HepG2 (cell line): ENCODE results near the gene ISY1.

Experiments used
- AKNA ChIP-seq: sonication (generic); formaldehyde crosslinking; IDR thresholded peaks from 2 replicates; pipeline ENCODE4 v1.4.0; 2020; ENCODE audit warnings: missing genetic modification reagents, borderline replicate concordance
- CTCF ChIP-seq: sonication (generic); formaldehyde crosslinking; IDR thresholded peaks from 2 replicates; pipeline ENCODE4 v1.5.0; 2020; ENCODE audit warnings: mild to moderate bottlenecking, missing genetic modification reagents, moderate library complexity
- FIP1L1 ChIP-seq: fragments of 200-400 bp; formaldehyde crosslinking; IDR thresholded peaks from 2 replicates; pipeline ENCODE4 v1.6.1; 2018; ENCODE audit warnings: low read depth, mild to moderate bottlenecking, low read length, moderate library complexity, borderline replicate concordance; ENCODE audit not compliant: insufficient read depth
- REST ChIP-seq, 2 experiments: IDR thresholded peaks; 2 replicates each; pipeline ENCODE4 v1.6.1; 2011 to 2012; ENCODE audit warnings: low read length in 2 of 2, borderline replicate concordance in 1 of 2, low read depth in 1 of 2, mild to moderate bottlenecking in 1 of 2, moderate library complexity in 1 of 2
- SIN3A ChIP-seq: IDR thresholded peaks from 2 replicates; pipeline ENCODE4 v1.6.1; 2011; ENCODE audit warnings: low read depth, mild to moderate bottlenecking, control low read depth, low read length, borderline replicate concordance
- SMAD3 ChIP-seq: sonication (generic); formaldehyde crosslinking; IDR thresholded peaks from 2 replicates; pipeline ENCODE4 v1.4.0; 2020; ENCODE audit warnings: missing genetic modification reagents
- TEAD2 ChIP-seq: sonication (generic); formaldehyde crosslinking; IDR thresholded peaks from 2 replicates; pipeline ENCODE4 v1.9.0; 2021; ENCODE audit warnings: missing genetic modification reagents
- ZNF7 ChIP-seq: IDR thresholded peaks from 2 replicates; pipeline ENCODE4 v1.6.1; 2016; ENCODE audit warnings: missing biosample characterization, missing genetic modification reagents

GRCh38 chr3:129173725-129174124 lies 12.9 kb upstream of the ISY1 start:
- TF ChIP-seq SIN3A (no peak), ZNF7 (CRISPR knock-in tag) (no peak), CTCF (CRISPR knock-in tag) (no peak), SMAD3 (CRISPR knock-in tag) (no peak), FIP1L1 (no peak), REST (IDR thresholded peaks at IDR 0.05; ENCODE audit: borderline replicate concordance in 1 of 2, low read depth in 1 of 2, low read length in 2 of 2) (no peak), AKNA (CRISPR knock-in tag) (no peak), TEAD2 (CRISPR knock-in tag) (no peak)
